A673 (cell line): ENCODE results near the gene ELAVL1. TPM values are rescaled to one million over a fixed set of nuclear protein-coding genes. Genes with fewer than 3 reads are reported as not detected.

Experiments
- BruUV-seq: library from RNA; stranded (reverse); fragments of 400-500 nt; replicated peaks from 2 replicates; lab custom pipeline; 2021; lab: Mats Ljungman, UMichigan
- CTCF ChIA-PET: fragments of 300-600 bp; sonication (Branson Sonifier 250); formaldehyde crosslinking; loops from one replicate; lab custom pipeline; 2022; ENCODE audit warnings: antibody characterized with exemption; lab: Charles Lee
- POLR2A ChIA-PET: fragments of 300-600 bp; sonication (Branson Sonifier 250); formaldehyde crosslinking; loops from one replicate; lab custom pipeline; 2022; ENCODE audit warnings: antibody characterized with exemption; ENCODE audit not compliant: low non-redundant PET; lab: Charles Lee
- DNase-seq: peaks from one replicate; pipeline ENCODE4 v3.0.0-alpha.2; 2015; ENCODE audit warnings: low spot score
- H3K27ac ChIP-seq: fragments of 200-600 bp; sonication (generic); 2 replicates; pipeline ENCODE4 v1.5.1; 2016; ENCODE audit warnings: mixed run types, low read depth, mild to moderate bottlenecking, mixed read lengths, antibody characterized with exemption, low read length; ENCODE audit not compliant: poor library complexity, severe bottlenecking
- H3K27me3 ChIP-seq: fragments of 200-600 bp; sonication (generic); replicated peaks from 2 replicates; pipeline ENCODE4 v1.6.1; 2017; ENCODE audit warnings: mixed run types, low read depth, mild to moderate bottlenecking, mixed read lengths, antibody characterized with exemption, low read length; ENCODE audit not compliant: insufficient read depth, poor library complexity
- H3K36me3 ChIP-seq: fragments of 200-600 bp; sonication (generic); 2 replicates; pipeline ENCODE4 v1.6.1; 2016; ENCODE audit warnings: mixed run types, mild to moderate bottlenecking, mixed read lengths, antibody characterized with exemption, low read length; ENCODE audit not compliant: insufficient read depth, poor library complexity, severe bottlenecking
- H3K4me1 ChIP-seq: fragments of 200-600 bp; sonication (generic); 2 replicates; pipeline ENCODE4 v1.6.1; 2017; ENCODE audit warnings: mixed run types, mild to moderate bottlenecking, mixed read lengths, antibody characterized with exemption, low read length; ENCODE audit not compliant: insufficient read depth, poor library complexity, severe bottlenecking
- H3K4me3 ChIP-seq: fragments of 200-600 bp; sonication (generic); 2 replicates; pipeline ENCODE4 v1.5.1; 2016; ENCODE audit warnings: low read depth, mixed run types, mild to moderate bottlenecking, mixed read lengths, low read length; ENCODE audit not compliant: poor library complexity, severe bottlenecking
- H3K9me3 ChIP-seq: fragments of 200-600 bp; sonication (generic); 2 replicates; pipeline ENCODE4 v1.6.1; 2016; ENCODE audit warnings: mixed run types, low read depth, mild to moderate bottlenecking, mixed read lengths, antibody characterized with exemption, low read length; ENCODE audit not compliant: poor library complexity, severe bottlenecking
- CTCF ChIP-seq: fragments of 300-800, 200-600 bp; sonication (generic); conservative IDR thresholded peaks from 2 replicates; pipeline ENCODE4 v1.5.1; 2017; ENCODE audit warnings: low read depth, mild to moderate bottlenecking, antibody characterized with exemption, low read length, moderate library complexity, mixed read lengths
- EZH2 ChIP-seq: fragments of 200-600 bp; sonication (generic); IDR thresholded peaks from 2 replicates; pipeline ENCODE4 v1.6.1; 2017; ENCODE audit warnings: borderline replicate concordance, low read depth, mild to moderate bottlenecking, mixed read lengths, antibody characterized with exemption, low read length; ENCODE audit not compliant: poor library complexity, severe bottlenecking
- intact Hi-C: fragments of 100-400 bp; cut with micrococcal nuclease; formaldehyde crosslinking; loops from one replicate; pipeline ENCODE4 v1.10.0; 2022; ENCODE audit not compliant: unreplicated experiment
- total RNA-seq: library from RNA; stranded (reverse); gene quantifications from 2 replicates; pipeline ENCODE4 v1.2.3, GENCODE V29; 2021

ELAVL1 gene
- total RNA-seq, 1 experiment from 2014 or later: 171 TPM

GRCh38 chr19:7968008-7968795 is 37.2 kb downstream of the ELAVL1 start:
- POLR2A ChIA-PET: no interaction called here

GRCh38 chr19:7965921-7966665 is 39.3 kb downstream of the ELAVL1 start:
- H3K9me3 ChIP-seq: no peaks in the 10 kb centered on the region
- no peaks in the 10 kb centered on the region for H3K27me3 ChIP-seq
- H3K4me1 ChIP-seq: no peaks in the 10 kb centered on the region
- no peak overlapping the region for H3K27ac ChIP-seq
- ChIA-PET CTCF (interaction anchor here (0.6 kb wide), 1 partner anchor 81 kb away, joined by 4 read pairs; no protein-coding TSS in a partner anchor), POLR2A (no interaction called here)
- no peak overlapping the region for H3K4me3 ChIP-seq
- no peak for DNase-seq
- no TSS peak for BruUV-seq
- TF ChIP-seq EZH2 (no peak), CTCF (no peak)
- H3K36me3 ChIP-seq: peaks cover 73% of the 10 kb centered on the region
- intact Hi-C loops: no loop called here

More at GRCh38 chr19:7968008-7968795, 37.2 kb downstream of the ELAVL1 start:
- intact Hi-C loops: no loop called here
- TF ChIP-seq CTCF (no peak), EZH2 (no peak)
- H3K4me3 ChIP-seq: no peak overlapping the region
- peaks cover 59% of the 10 kb centered on the region for H3K36me3 ChIP-seq
- no peaks in the 10 kb centered on the region for H3K9me3 ChIP-seq
- CTCF ChIA-PET: no interaction called here
- H3K27ac ChIP-seq: no peak overlapping the region
- DNase-seq: no peak
- H3K4me1 ChIP-seq: no peaks in the 10 kb centered on the region
- H3K27me3 ChIP-seq: no peaks in the 10 kb centered on the region
- BruUV-seq: no TSS peak

- H3K36me3 ChIP-seq: peaks cover 77% of the 10 kb centered on the region
- ChIA-PET CTCF (interaction anchor here (0.6 kb wide), 1 partner anchor 81 kb away, joined by 4 read pairs; no protein-coding TSS in a partner anchor), POLR2A (no interaction called here)
- no peaks in the 10 kb centered on the region for H3K27me3 ChIP-seq
- no peaks in the 10 kb centered on the region for H3K9me3 ChIP-seq
- BruUV-seq: no TSS peak
- DNase-seq: no peak
- TF ChIP-seq CTCF (no peak), EZH2 (no peak)
- no peak overlapping the region for H3K4me3 ChIP-seq
- intact Hi-C loops: no loop called here
- H3K27ac ChIP-seq: no peak overlapping the region
- no peaks in the 10 kb centered on the region for H3K4me1 ChIP-seq
Observed at GRCh38 chr19:7965259-7965841, 40.1 kb downstream of the ELAVL1 start.
